Gastrocnemius medialis (tissue), 4 donors: ENCODE measurements around the gene ATXN1. TPM values are rescaled to one million over a fixed set of nuclear protein-coding genes. Genes with fewer than 3 reads are reported as not detected.

ENCODE experiments used
- ATAC-seq, 2 donors: fragments of 150-250 bp; one replicate each; pipeline ENCODE4 v1.9.1; 2016
- DNase-seq, 2 donors: peaks; one replicate each; pipeline ENCODE4 v3.0.0-alpha.2; 2019
- H3K27ac ChIP-seq, 4 donors: fragments of 200-600 bp; sonication (generic); 1 replicate in 1 of 4; 2 replicates in 3 of 4; pipeline ENCODE4 v1.5.1; 2016 to 2018; ENCODE audit warnings: mild to moderate bottlenecking in 2 of 4, moderate library complexity in 1 of 4
- H3K27me3 ChIP-seq, 3 donors: fragments of 200-600 bp; sonication (generic) in 2 of 3; 1 replicate in 1 of 3; 2 replicates in 2 of 3; pipeline versions ENCODE4 v1.5.1 to v1.6.0; 2016 to 2019; ENCODE audit warnings: mild to moderate bottlenecking in 1 of 3, moderate library complexity in 1 of 3
- H3K36me3 ChIP-seq, 2 donors: fragments of 200-600 bp; sonication (generic) in 1 of 2; one replicate each; pipeline ENCODE4 v1.5.1; 2017 to 2018
- H3K4me1 ChIP-seq, 2 donors: fragments of 200-600 bp; sonication (generic) in 1 of 2; one replicate each; pipeline ENCODE4 v1.5.1; 2016 to 2017; ENCODE audit warnings: mild to moderate bottlenecking in 2 of 2
- H3K4me3 ChIP-seq, 4 donors: fragments of 200-600 bp; sonication (generic) in 3 of 4; 1 replicate in 1 of 4; 2 replicates in 3 of 4; pipeline ENCODE4 v1.5.1; 2016 to 2019; ENCODE audit warnings: mild to moderate bottlenecking in 2 of 4
- H3K9me3 ChIP-seq, 3 donors: fragments of 200-600 bp; sonication (generic) in 2 of 3; 1 replicate in 1 of 3; 2 replicates in 2 of 3; pipeline ENCODE4 v1.5.1; 2016 to 2019
- POLR2A ChIP-seq, 2 donors: fragments of 450-650 bp; IDR thresholded peaks; one replicate each; pipeline ENCODE4 v1.6.1; 2017; ENCODE audit warnings: antibody characterized with exemption in 2 of 2, mild to moderate bottlenecking in 2 of 2, moderate library complexity in 2 of 2
- in situ Hi-C, 4 donors: fragments of 200-750 bp; cut with MboI; loops; one replicate each; pipeline versions ENCODE4 v1.15.0 to v1.8.0; 2017; ENCODE audit warnings: low sequenced_read_pairs in 4 of 4
- intact Hi-C: fragments of 100-400 bp; cut with DNase I; formaldehyde crosslinking; loops from one replicate; pipeline ENCODE4 v1.15.1; 2023; ENCODE audit warnings: low total_unique reads
- total RNA-seq, 4 donors: library from RNA; depleted of rRNA; stranded (reverse); fragments of >200 nt; gene quantifications; one replicate each; pipeline versions ENCODE4 v1.1.0 to v1.2.3, GENCODE V29; 2016
- TF ChIP-seq, protein P1 (sequence below), 5 experiments: fragments of 450-650 bp in 3 of 5; fragments of 200-600 bp in 2 of 5; sonication (generic) in 2 of 5; IDR thresholded peaks in 4 of 5; conservative IDR thresholded peaks in 1 of 5; 1 replicate in 4 of 5; 2 replicates in 1 of 5; pipeline ENCODE4 v1.5.1; 2016 to 2019; ENCODE audit warnings: antibody characterized with exemption in 5 of 5, mild to moderate bottlenecking in 3 of 5, moderate library complexity in 3 of 5

Gene ATXN1
- total RNA-seq, 4 donors from 2014 or later = 21.8 to 42.9 (median 33.1) TPM

DNA sequence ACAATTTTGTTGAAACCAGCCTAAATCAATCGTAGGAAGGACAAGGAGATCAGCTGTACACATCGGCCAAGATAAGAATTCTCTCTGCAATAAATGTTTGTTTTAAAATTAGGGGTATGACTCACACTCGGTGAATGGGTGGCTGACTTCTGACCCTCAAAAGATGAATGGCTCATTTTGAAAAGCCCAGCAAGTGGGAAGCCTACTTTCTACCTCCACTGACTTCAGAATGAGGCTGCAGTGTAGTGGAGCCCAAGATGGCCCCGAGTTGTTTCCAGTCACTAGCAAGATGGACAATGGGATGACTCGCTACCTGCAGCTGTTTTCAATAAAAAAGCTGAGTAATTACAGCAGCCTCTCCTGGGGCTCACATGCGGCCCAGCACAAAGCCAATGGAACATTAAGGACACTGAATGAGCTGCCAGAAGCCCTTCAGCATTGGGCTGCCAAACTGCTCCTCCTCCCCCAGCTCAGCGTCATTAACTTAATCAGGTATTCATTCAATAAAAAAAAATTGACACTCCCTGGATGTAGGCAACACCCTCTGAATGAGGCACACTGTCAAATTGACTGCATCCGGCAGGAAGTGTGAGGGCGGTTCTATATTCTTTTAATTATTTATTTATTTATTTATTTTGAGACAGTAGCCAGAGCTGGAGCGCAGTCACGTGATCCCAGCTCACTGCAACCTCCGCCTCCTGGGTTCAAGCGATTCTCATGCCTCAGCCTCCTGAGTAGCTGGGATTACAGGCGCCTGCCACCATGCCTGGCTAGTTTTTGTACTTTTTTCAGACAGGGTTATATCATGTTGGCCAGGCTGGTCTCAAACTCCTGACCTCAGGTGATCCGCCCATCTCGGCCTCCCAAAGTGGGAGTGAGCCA lies 415.6 kb downstream of the ATXN1 start:
- in situ Hi-C loops = loop anchor here in 3 of 4 donors (10.0 to 25.0 kb wide), 2 partner anchors 59 to 617 kb away; no protein-coding TSS in a partner anchor

DNA sequence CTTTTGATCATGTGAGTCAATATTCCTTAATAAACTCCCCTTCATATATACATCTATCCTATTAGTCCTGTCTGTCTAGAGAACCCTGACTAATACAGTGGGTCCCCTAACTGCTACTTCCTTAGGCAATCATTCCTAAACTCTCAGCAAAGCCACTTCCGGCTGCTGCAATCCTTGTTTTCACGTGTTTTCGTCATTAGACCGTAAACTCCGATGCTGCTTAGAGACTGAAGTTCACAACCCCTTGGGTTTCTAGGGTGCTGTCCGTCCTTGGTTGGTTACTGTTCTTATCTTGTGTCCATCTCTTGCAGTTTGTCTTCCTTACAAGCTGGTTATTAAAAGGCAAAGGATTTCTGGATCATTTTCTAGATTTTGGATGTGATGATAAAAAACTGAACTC lies 416.5 kb downstream of the ATXN1 start:
- H3K27ac ChIP-seq = no peak overlapping the region
- in situ Hi-C loops = loop anchor here in 3 of 4 donors (5.0 to 25.0 kb wide), 3 partner anchors 60 to 618 kb away; no protein-coding TSS in a partner anchor
- H3K36me3 ChIP-seq = no peaks in the 10 kb centered on the region

More for the DNA sequence above, 415.6 kb downstream of the ATXN1 start:
- intact Hi-C loops = loop anchor here (1.0 kb wide), 1 partner anchor 10 kb away; no protein-coding TSS in a partner anchor
- DNase-seq = no peak
- H3K27me3 ChIP-seq = no peaks in the 10 kb centered on the region
- peak; percentile 56 to 63 for ATAC-seq
- TF ChIP-seq, protein P1, sequence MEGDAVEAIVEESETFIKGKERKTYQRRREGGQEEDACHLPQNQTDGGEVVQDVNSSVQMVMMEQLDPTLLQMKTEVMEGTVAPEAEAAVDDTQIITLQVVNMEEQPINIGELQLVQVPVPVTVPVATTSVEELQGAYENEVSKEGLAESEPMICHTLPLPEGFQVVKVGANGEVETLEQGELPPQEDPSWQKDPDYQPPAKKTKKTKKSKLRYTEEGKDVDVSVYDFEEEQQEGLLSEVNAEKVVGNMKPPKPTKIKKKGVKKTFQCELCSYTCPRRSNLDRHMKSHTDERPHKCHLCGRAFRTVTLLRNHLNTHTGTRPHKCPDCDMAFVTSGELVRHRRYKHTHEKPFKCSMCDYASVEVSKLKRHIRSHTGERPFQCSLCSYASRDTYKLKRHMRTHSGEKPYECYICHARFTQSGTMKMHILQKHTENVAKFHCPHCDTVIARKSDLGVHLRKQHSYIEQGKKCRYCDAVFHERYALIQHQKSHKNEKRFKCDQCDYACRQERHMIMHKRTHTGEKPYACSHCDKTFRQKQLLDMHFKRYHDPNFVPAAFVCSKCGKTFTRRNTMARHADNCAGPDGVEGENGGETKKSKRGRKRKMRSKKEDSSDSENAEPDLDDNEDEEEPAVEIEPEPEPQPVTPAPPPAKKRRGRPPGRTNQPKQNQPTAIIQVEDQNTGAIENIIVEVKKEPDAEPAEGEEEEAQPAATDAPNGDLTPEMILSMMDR (IDR thresholded peaks at IDR 0.05 in 4 of 5, conservative IDR thresholded peaks at IDR 0.05 in 1 of 5) = no peak
- no peak for TF ChIP-seq POLR2A (IDR thresholded peaks at IDR 0.05)
- H3K4me3 ChIP-seq = no peak overlapping the region
- peak overlapping the region; percentile 9 to 44 (median 34) for H3K27ac ChIP-seq
- H3K36me3 ChIP-seq = no peaks in the 10 kb centered on the region
- peaks cover 17 to 23% of the 10 kb centered on the region in 2 donors for H3K4me1 ChIP-seq
- H3K9me3 ChIP-seq = no peaks in the 10 kb centered on the region

DNA sequence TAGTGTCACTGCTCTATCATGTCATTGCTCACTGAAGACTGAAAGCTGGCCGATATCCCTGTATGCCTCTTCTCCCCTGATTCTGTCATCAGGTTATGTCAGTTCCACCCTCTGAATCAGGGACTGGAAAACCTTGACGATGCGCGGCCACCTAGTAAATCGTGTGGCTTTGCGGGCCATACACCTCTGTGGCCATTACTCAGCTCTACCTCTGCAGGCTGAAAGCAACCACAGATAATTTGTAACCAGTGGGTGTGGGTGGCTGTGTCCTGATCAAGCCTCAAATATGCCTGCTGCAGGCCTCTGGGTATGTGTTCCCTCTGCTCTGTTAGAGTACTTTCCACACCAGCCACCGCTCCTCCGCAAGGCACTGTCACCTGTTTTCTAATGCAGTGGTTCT lies 417.7 kb downstream of the ATXN1 start:
- Histone ChIP-seq H3K27me3 (no peaks in the 10 kb centered on the region), H3K4me1 (peaks cover 24 to 33% of the 10 kb centered on the region in 2 donors), H3K9me3 (no peaks in the 10 kb centered on the region), H3K27ac (no peak overlapping the region), H3K36me3 (no peaks in the 10 kb centered on the region), H3K4me3 (no peak overlapping the region)
- in situ Hi-C loops = loop anchor here in 3 of 4 donors (5.0 to 25.0 kb wide), 3 partner anchors 61 to 619 kb away; no protein-coding TSS in a partner anchor
- TF ChIP-seq POLR2A (IDR thresholded peaks at IDR 0.05) = no peak
- TF ChIP-seq, protein P1 (IDR thresholded peaks at IDR 0.05 in 4 of 5, conservative IDR thresholded peaks at IDR 0.05 in 1 of 5) = no peak
- DNase-seq (no peak), ATAC-seq (no peak)
- intact Hi-C loops = no loop called here

More for the DNA sequence above, 416.5 kb downstream of the ATXN1 start:
- TF ChIP-seq, protein P1 (IDR thresholded peaks at IDR 0.05 in 4 of 5, conservative IDR thresholded peaks at IDR 0.05 in 1 of 5) = no peak
- DNase-seq (no peak), ATAC-seq (no peak)
- H3K27me3 ChIP-seq = no peaks in the 10 kb centered on the region
- H3K4me1 ChIP-seq = peaks cover 17 to 23% of the 10 kb centered on the region in 2 donors
- H3K9me3 ChIP-seq = no peaks in the 10 kb centered on the region
- intact Hi-C loops = loop anchor here (1.0 kb wide), 1 partner anchor 9 kb away; no protein-coding TSS in a partner anchor
- no peak overlapping the region for H3K4me3 ChIP-seq

DNA sequence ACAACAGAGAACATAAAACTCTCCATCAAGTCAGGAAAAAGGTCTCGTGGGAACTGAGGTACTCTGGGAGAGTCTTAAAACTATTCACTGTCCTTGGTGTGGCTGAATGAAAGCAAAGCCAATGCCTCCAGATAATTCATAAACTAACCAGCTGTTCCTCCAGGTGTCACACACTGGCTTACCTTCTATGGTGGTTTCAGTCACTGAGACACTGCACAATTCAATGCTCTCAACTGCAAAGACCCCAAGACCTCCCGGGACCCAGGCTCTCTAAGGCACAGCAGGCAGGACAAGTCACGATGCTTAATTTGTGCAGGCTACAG lies 422.0 kb downstream of the ATXN1 start:
- ATAC-seq (no peak), DNase-seq (no peak)
- in situ Hi-C loops (loop anchor here (5.0 to 25.0 kb wide), 6 partner anchors 66 to 623 kb away; no protein-coding TSS in a partner anchor), intact Hi-C loops (loop anchor here (10.0 kb wide), 2 partner anchors 336 to 626 kb away; no protein-coding TSS in a partner anchor)
- Histone ChIP-seq H3K4me3 (no peak overlapping the region), H3K27me3 (no peaks in the 10 kb centered on the region), H3K36me3 (no peaks in the 10 kb centered on the region), H3K4me1 (peaks cover 51 to 56% of the 10 kb centered on the region in 2 donors), H3K9me3 (no peaks in the 10 kb centered on the region), H3K27ac (no peak overlapping the region)
- TF ChIP-seq, protein P1 (IDR thresholded peaks at IDR 0.05 in 4 of 5, conservative IDR thresholded peaks at IDR 0.05 in 1 of 5) = peak in 2 of 5 experiments; percentile 5 to 6
- no peak for TF ChIP-seq POLR2A (IDR thresholded peaks at IDR 0.05)
